K562 (cell line): ENCODE results near the gene DNAAF3. TPM values are rescaled to one million over a fixed set of nuclear protein-coding genes. Genes with fewer than 3 reads are reported as not detected.

Experiments
- CREB1 ChIP-seq, 2 experiments: sonication (generic) in 1 of 2; formaldehyde crosslinking in 1 of 2; IDR thresholded peaks; 2 replicates each; pipeline versions ENCODE4 v1.6.1 to v1.8.0; 2012 to 2022; ENCODE audit warnings: inconsistent platforms in 1 of 2, mild to moderate bottlenecking in 1 of 2, missing genetic modification reagents in 1 of 2, moderate library complexity in 1 of 2
- GABPB2 ChIP-seq: fragments of 250-450 bp; sonication (Bioruptor Pico); conservative IDR thresholded peaks from 2 replicates; pipeline ENCODE4 v1.5.1; 2021; ENCODE audit warnings: mild to moderate bottlenecking
- HBP1 ChIP-seq: fragments of 450-650 bp; formaldehyde crosslinking; IDR thresholded peaks from 2 replicates; pipeline ENCODE4 v1.4.0; 2022; ENCODE audit warnings: missing genetic modification characterization
- MTA3 ChIP-seq: fragments of 450-650 bp; formaldehyde crosslinking; IDR thresholded peaks from 2 replicates; pipeline ENCODE4 v1.6.1; 2017; ENCODE audit warnings: mild to moderate bottlenecking, borderline replicate concordance
- NFE2L1 ChIP-seq: fragments of 450-650 bp; IDR thresholded peaks from 2 replicates; pipeline ENCODE4 v1.6.1; 2016; ENCODE audit warnings: missing genetic modification characterization, low read depth, mild to moderate bottlenecking, missing compliant biosample characterization, moderate library complexity, borderline replicate concordance
- RAD51 ChIP-seq: fragments of 450-650 bp; IDR thresholded peaks from 2 replicates; pipeline ENCODE4 v1.7.1; 2016; ENCODE audit warnings: low read depth, mild to moderate bottlenecking, borderline replicate concordance
- REST ChIP-seq, 2 experiments: fragments of 450-650 bp; formaldehyde crosslinking in 1 of 2; IDR thresholded peaks; 2 replicates each; pipeline versions ENCODE4 v1.4.0 to v1.6.1; 2014 to 2020; ENCODE audit warnings: mild to moderate bottlenecking in 2 of 2, borderline replicate concordance in 1 of 2, low read depth in 1 of 2
- TGIF2 ChIP-seq: sonication (generic); formaldehyde crosslinking; IDR thresholded peaks from 2 replicates; pipeline ENCODE4 v1.8.1; 2022; ENCODE audit warnings: mild to moderate bottlenecking, missing genetic modification reagents, moderate library complexity
- USF1 ChIP-seq: sonication (generic); formaldehyde crosslinking; IDR thresholded peaks from 2 replicates; pipeline ENCODE4 v1.9.0; 2022; ENCODE audit warnings: mild to moderate bottlenecking, missing genetic modification reagents
- polyA plus RNA-seq, 8 experiments: library from polyadenylated mRNA; depleted of rRNA in 4 of 8; stranded (reverse) in 5 of 8; unstranded in 3 of 8; fragments of >200 nt; fragmentation: Nextera tagmentation in 2 of 8; fragmentation: Illumina TruSeq in 1 of 8; extraction: Ambion mirVana in 2 of 8; extraction: Trizol in 1 of 8; gene quantifications; 2 replicates each; pipeline versions ENCODE4 v1.2.1 to v1.2.3, GENCODE V29; 2011 to 2014; ENCODE audit warnings: inconsistent platforms in 1 of 8, missing spikeins in 1 of 8
- total RNA-seq, 7 experiments: library from RNA; depleted of rRNA in 6 of 7; stranded (reverse); fragments of >200 nt in 6 of 7; fragmentation: Illumina TruSeq in 2 of 7; extraction: Trizol in 2 of 7; gene quantifications; 2 replicates each; pipeline versions ENCODE4 v1.2.1 to v1.2.3, GENCODE V29; 2011 to 2021; ENCODE audit warnings: low replicate concordance in 1 of 7
- TF ChIP-seq, protein P1 (sequence below), 2 experiments: fragments of 450-650 bp; IDR thresholded peaks; 2 replicates each; pipeline ENCODE4 v1.6.1; 2018; ENCODE audit warnings: mild to moderate bottlenecking in 2 of 2, low read depth in 1 of 2; ENCODE audit not compliant: partially characterized antibody in 2 of 2

DNAAF3 gene
- total and polyA plus RNA-seq, 9 of the 15 experiments (the other 6 are each of a cell fraction or from before 2014, with no cell fraction given), result 21.6 to 61.5 (median 43.0) TPM

DNA sequence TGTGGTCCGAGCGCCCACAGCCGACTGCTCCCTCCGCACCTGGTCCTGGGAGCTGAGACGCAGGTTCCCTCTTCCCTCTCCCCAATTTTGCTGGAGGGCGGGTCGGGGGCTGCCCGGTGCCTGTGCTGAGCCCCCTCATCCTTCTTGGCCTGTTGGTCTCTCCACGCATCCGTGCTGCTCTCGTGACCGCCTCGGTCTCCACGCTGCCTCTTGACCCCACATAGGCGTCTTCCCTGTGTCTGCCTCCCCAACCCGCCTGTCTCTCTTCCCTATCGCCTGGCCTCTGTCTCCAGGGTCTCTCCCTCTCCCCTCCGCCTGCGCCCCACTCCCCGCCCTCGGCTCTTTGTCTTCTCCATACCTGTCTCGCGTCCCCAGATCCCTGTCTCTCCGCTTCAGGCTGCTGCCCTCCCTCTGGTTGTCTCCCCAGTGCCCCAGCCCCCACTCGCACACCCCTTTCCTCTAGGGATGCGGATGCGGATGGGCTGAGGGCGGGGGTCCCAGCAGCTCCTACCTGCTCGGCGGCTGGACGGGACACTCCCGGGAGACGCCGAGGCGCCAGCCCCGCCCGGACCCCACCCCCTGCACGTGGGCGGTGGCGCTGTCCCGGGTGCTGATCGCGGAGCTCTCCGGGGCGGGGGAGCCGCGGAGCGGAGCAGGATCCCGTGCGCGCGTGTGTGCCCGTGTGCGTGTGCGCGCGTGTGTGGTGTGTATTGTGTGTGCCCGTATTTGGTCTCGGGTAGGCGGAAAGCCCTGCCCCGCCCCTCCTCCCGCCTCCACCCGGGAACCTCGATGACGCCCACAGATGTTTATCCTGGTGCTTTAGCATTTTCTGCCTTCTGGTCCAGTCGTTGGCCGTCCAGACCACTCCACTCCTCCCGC, 13.4 kb upstream of the DNAAF3 start, which contains the start of gene SYT5 (continued):
- TF ChIP-seq HBP1 (peak; percentile 43; the same call in 1 of the 2 replicates), NFE2L1 (tag) (no peak), USF1 (CRISPR knock-in tag) (peak; percentile 85), RAD51 (peak; percentile 51; the same call in 1 of the 2 replicates), CREB1 (IDR thresholded peaks at IDR 0.05) (no peak), CREB1 (CRISPR knock-in tag; IDR thresholded peaks at IDR 0.05) (peak; percentile 65; the same call in 1 of the 2 replicates), MTA3 (no peak), REST (IDR thresholded peaks at IDR 0.05; ENCODE audit: borderline replicate concordance) (peak; percentile 99), REST (CRISPR knock-in tag; IDR thresholded peaks at IDR 0.05; ENCODE audit: low read depth) (peak; percentile 99), TGIF2 (CRISPR knock-in tag) (peak; percentile 88), GABPB2 (no peak)
- TF ChIP-seq, protein P1, sequence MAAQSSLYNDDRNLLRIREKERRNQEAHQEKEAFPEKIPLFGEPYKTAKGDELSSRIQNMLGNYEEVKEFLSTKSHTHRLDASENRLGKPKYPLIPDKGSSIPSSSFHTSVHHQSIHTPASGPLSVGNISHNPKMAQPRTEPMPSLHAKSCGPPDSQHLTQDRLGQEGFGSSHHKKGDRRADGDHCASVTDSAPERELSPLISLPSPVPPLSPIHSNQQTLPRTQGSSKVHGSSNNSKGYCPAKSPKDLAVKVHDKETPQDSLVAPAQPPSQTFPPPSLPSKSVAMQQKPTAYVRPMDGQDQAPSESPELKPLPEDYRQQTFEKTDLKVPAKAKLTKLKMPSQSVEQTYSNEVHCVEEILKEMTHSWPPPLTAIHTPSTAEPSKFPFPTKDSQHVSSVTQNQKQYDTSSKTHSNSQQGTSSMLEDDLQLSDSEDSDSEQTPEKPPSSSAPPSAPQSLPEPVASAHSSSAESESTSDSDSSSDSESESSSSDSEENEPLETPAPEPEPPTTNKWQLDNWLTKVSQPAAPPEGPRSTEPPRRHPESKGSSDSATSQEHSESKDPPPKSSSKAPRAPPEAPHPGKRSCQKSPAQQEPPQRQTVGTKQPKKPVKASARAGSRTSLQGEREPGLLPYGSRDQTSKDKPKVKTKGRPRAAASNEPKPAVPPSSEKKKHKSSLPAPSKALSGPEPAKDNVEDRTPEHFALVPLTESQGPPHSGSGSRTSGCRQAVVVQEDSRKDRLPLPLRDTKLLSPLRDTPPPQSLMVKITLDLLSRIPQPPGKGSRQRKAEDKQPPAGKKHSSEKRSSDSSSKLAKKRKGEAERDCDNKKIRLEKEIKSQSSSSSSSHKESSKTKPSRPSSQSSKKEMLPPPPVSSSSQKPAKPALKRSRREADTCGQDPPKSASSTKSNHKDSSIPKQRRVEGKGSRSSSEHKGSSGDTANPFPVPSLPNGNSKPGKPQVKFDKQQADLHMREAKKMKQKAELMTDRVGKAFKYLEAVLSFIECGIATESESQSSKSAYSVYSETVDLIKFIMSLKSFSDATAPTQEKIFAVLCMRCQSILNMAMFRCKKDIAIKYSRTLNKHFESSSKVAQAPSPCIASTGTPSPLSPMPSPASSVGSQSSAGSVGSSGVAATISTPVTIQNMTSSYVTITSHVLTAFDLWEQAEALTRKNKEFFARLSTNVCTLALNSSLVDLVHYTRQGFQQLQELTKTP (IDR thresholded peaks at IDR 0.05; ENCODE audit: low read depth in 1 of 2, partially characterized antibody in 2 of 2), result peak in 1 of 2 experiments; percentile 79
